LoVo (cell line): ENCODE measurements around the gene GASK1A.

Experiments used
- DNase-seq: peaks from one replicate; pipeline ENCODE4 v3.0.0-alpha.2; 2016; ENCODE audit warnings: low spot score

Gene GASK1A

GRCh38 chr3:43091481-43091880 lies 112.4 kb downstream of the GASK1A start:
- DNase-seq: no peak

- DNase-seq: no peak
Observed at GRCh38 chr3:43093006-43093405, 113.9 kb downstream of the GASK1A start.

GRCh38 chr3:43093974-43094373 lies 114.9 kb downstream of the GASK1A start:
- DNase-seq: no peak

GRCh38 chr3:43094381-43094780 lies 115.3 kb downstream of the GASK1A start:
- DNase-seq: no peak

- no peak for DNase-seq
Observed at GRCh38 chr3:43094851-43095250, 115.7 kb downstream of the GASK1A start.

GRCh38 chr3:43095370-43095769 lies 116.3 kb downstream of the GASK1A start:
- DNase-seq: no peak

GRCh38 chr3:43096761-43097160 lies 117.7 kb downstream of the GASK1A start:
- no peak for DNase-seq

- DNase-seq: no peak
Observed at GRCh38 chr3:43097400-43098080, 118.4 kb downstream of the GASK1A start.

GRCh38 chr3:43098761-43099160 lies 119.7 kb downstream of the GASK1A start:
- no peak for DNase-seq

- no peak for DNase-seq
Observed at GRCh38 chr3:43102773-43103480, 123.8 kb downstream of the GASK1A start.

GRCh38 chr3:43104039-43104438 lies 124.9 kb downstream of the GASK1A start:
- DNase-seq: no peak

GRCh38 chr3:43104660-43105595 lies 125.8 kb downstream of the GASK1A start:
- no peak for DNase-seq

- DNase-seq: peak; percentile 94
Observed at GRCh38 chr3:43105596-43106292, 126.6 kb downstream of the GASK1A start, which contains the start of gene POMGNT2. Gene POMGNT2, minus strand, starts transcription at chr3:43106079. Its CDS starts 24,648 bp downstream, at chr3:43081431.

- DNase-seq: no peak
Observed at GRCh38 chr3:43106293-43106628, 127.2 kb downstream of the GASK1A start.
